Measurements from ENCODE around the gene CDKAL1. TPM values are rescaled to one million over a fixed set of nuclear protein-coding genes. Genes with fewer than 3 reads are reported as not detected.

CDKAL1 gene
- total RNA-seq, 1 donor from 2014 or later = 11.2 TPM

GRCh38 chr6:21151119-21151518 is 616.9 kb downstream of the CDKAL1 start:
- no peak for DNase-seq (ENCODE audit: extremely low read depth, low read depth, low spot score)

GRCh38 chr6:21151530-21151929 is 617.3 kb downstream of the CDKAL1 start:
- DNase-seq (ENCODE audit: extremely low read depth, low read depth, low spot score) = no peak

GRCh38 chr6:21157186-21157929 is 623.1 kb downstream of the CDKAL1 start:
- no peak for DNase-seq (ENCODE audit: extremely low read depth, low read depth, low spot score)

GRCh38 chr6:21158149-21158548 is 623.9 kb downstream of the CDKAL1 start:
- DNase-seq (ENCODE audit: extremely low read depth, low read depth, low spot score) = no peak

GRCh38 chr6:21158873-21159272 is 624.6 kb downstream of the CDKAL1 start:
- DNase-seq (ENCODE audit: extremely low read depth, low read depth, low spot score) = no peak

- DNase-seq (ENCODE audit: extremely low read depth, low read depth, low spot score) = no peak
Measured at GRCh38 chr6:21159465-21159864, 625.2 kb downstream of the CDKAL1 start.

- DNase-seq (ENCODE audit: extremely low read depth, low read depth, low spot score) = no peak
Measured at GRCh38 chr6:21161707-21162106, 627.5 kb downstream of the CDKAL1 start.

- DNase-seq (ENCODE audit: extremely low read depth, low read depth, low spot score) = no peak
Measured at GRCh38 chr6:21163110-21163837, 629.0 kb downstream of the CDKAL1 start.

GRCh38 chr6:21163838-21164180 is 629.6 kb downstream of the CDKAL1 start:
- no peak for DNase-seq (ENCODE audit: extremely low read depth, low read depth, low spot score)

- no peak for DNase-seq (ENCODE audit: extremely low read depth, low read depth, low spot score)
Measured at GRCh38 chr6:21164768-21165326, 630.6 kb downstream of the CDKAL1 start.

- DNase-seq (ENCODE audit: extremely low read depth, low read depth, low spot score) = no peak
Measured at GRCh38 chr6:21166754-21167153, 632.5 kb downstream of the CDKAL1 start.

- no peak for DNase-seq (ENCODE audit: extremely low read depth, low read depth, low spot score)
Measured at GRCh38 chr6:21167790-21168189, 633.5 kb downstream of the CDKAL1 start.

- DNase-seq (ENCODE audit: extremely low read depth, low read depth, low spot score) = no peak
Measured at GRCh38 chr6:21171801-21172200, 637.5 kb downstream of the CDKAL1 start.

- DNase-seq (ENCODE audit: extremely low read depth, low read depth, low spot score) = no peak
Measured at GRCh38 chr6:21173031-21173430, 638.8 kb downstream of the CDKAL1 start.

- DNase-seq (ENCODE audit: extremely low read depth, low read depth, low spot score) = no peak
Measured at GRCh38 chr6:21173678-21174077, 639.4 kb downstream of the CDKAL1 start.

- DNase-seq (ENCODE audit: extremely low read depth, low read depth, low spot score) = no peak
Measured at GRCh38 chr6:21176197-21176596, 641.9 kb downstream of the CDKAL1 start.

- DNase-seq (ENCODE audit: extremely low read depth, low read depth, low spot score) = no peak
Measured at GRCh38 chr6:21180155-21180554, 645.9 kb downstream of the CDKAL1 start.

GRCh38 chr6:21180800-21181337 is 646.6 kb downstream of the CDKAL1 start:
- no peak for DNase-seq (ENCODE audit: extremely low read depth, low read depth, low spot score)

- DNase-seq (ENCODE audit: extremely low read depth, low read depth, low spot score) = no peak
Measured at GRCh38 chr6:21181866-21182265, 647.6 kb downstream of the CDKAL1 start.

- no peak for DNase-seq (ENCODE audit: extremely low read depth, low read depth, low spot score)
Measured at GRCh38 chr6:21182589-21182988, 648.3 kb downstream of the CDKAL1 start.

GRCh38 chr6:21185861-21186478 is 651.7 kb downstream of the CDKAL1 start:
- DNase-seq (ENCODE audit: extremely low read depth, low read depth, low spot score) = no peak

Data from glomerular endothelial cell (primary cell).